GM12878 (cell line): ENCODE results near the gene SCAANT1. TPM values are rescaled to one million over a fixed set of nuclear protein-coding genes. Genes with fewer than 3 reads are reported as not detected.

Source experiments
- ATAC-seq: fragments of 200-7000 bp; cut with Tn5 transposase; 3 replicates; pipeline ENCODE4 v1.9.1; 2020; ENCODE audit warnings: mild to moderate bottlenecking, moderate library complexity
- BruUV-seq: library from RNA; stranded (reverse); fragments of 400-500 nt; replicated peaks from 2 replicates; lab custom pipeline; 2021; lab: Mats Ljungman, UMichigan
- CTCF ChIA-PET: fragments of 300-600 bp; sonication (Branson Sonifier 250); formaldehyde crosslinking; extraction: SDS; loops from one replicate; lab custom pipeline; 2021; ENCODE audit warnings: inconsistent platforms; lab: Yijun Ruan, JAX
- POLR2A ChIA-PET: fragments of 350-600 bp; formaldehyde crosslinking; extraction: SDS; loops from one replicate; lab custom pipeline; 2021; ENCODE audit warnings: inconsistent platforms; lab: Charles Lee
- RAD21 ChIA-PET: fragments of 300-600 bp; sonication (Branson Sonifier 250); formaldehyde crosslinking; loops from one replicate; lab custom pipeline; 2023; ENCODE audit warnings: antibody characterized with exemption; ENCODE audit not compliant: unreplicated experiment; lab: Charles Lee
- SMC1A ChIA-PET: fragments of 300-600 bp; sonication (Branson Sonifier 250); formaldehyde crosslinking; loops from one replicate; lab custom pipeline; 2023; ENCODE audit not compliant: unreplicated experiment, uncharacterized antibody; lab: Charles Lee
- DNase-seq: peaks from one replicate; pipeline ENCODE4 v3.0.0-alpha.2; 2011; ENCODE audit warnings: low read depth, low spot score
- FAIRE-seq: peaks from 3 replicates; lab custom pipeline; 2011; peaks lifted over from hg19 to GRCh38; lab: Jason Lieb, UNC
- H2AFZ ChIP-seq: 2 replicates; pipeline ENCODE4 v1.6.0; 2011; ENCODE audit warnings: low read depth, low read length, control low read depth; ENCODE audit not compliant: control insufficient read depth
- H3K27ac ChIP-seq: 2 replicates; pipeline ENCODE4 v1.5.1; 2011; ENCODE audit warnings: control low read depth; ENCODE audit not compliant: control insufficient read depth, insufficient read depth
- H3K27me3 ChIP-seq, 2 experiments: replicated peaks in 1 of 2; 2 replicates each; pipeline versions ENCODE4 v1.6.0 to v1.6.1; 2011; ENCODE audit warnings: low read length in 1 of 2; ENCODE audit not compliant: control insufficient read depth in 2 of 2, insufficient read depth in 2 of 2
- H3K36me3 ChIP-seq, 2 experiments: 2 replicates each; pipeline ENCODE4 v1.5.1; 2011; ENCODE audit warnings: low read length in 1 of 2; ENCODE audit not compliant: control insufficient read depth in 2 of 2, insufficient read depth in 2 of 2
- H3K4me1 ChIP-seq: 2 replicates; pipeline ENCODE4 v1.6.1; 2011; ENCODE audit warnings: mild to moderate bottlenecking, low read length, moderate library complexity, mixed read lengths; ENCODE audit not compliant: control insufficient read depth, insufficient read depth
- H3K4me2 ChIP-seq: 2 replicates; pipeline ENCODE4 v1.6.0; 2011; ENCODE audit warnings: control low read depth; ENCODE audit not compliant: control insufficient read depth, insufficient read depth
- H3K4me3 ChIP-seq: fragments of 200-600 bp; sonication (generic); 2 replicates; pipeline ENCODE4 v1.5.1; 2016
- H3K79me2 ChIP-seq: 2 replicates; pipeline ENCODE4 v1.6.0; 2011; ENCODE audit warnings: low read length; ENCODE audit not compliant: control insufficient read depth, insufficient read depth
- H3K9ac ChIP-seq: 2 replicates; pipeline ENCODE4 v1.8.0; 2011; ENCODE audit warnings: low read length, control low read depth, mixed read lengths; ENCODE audit not compliant: control insufficient read depth, insufficient read depth
- H3K9me3 ChIP-seq: replicated peaks from 3 replicates; pipeline ENCODE4 v1.5.1; 2011; ENCODE audit warnings: mild to moderate bottlenecking, low read length; ENCODE audit not compliant: control insufficient read depth, insufficient read depth
- H4K20me1 ChIP-seq: 2 replicates; pipeline ENCODE4 v1.6.0; 2011; ENCODE audit not compliant: control insufficient read depth, insufficient read depth
- BCL11A ChIP-seq: IDR thresholded peaks from 2 replicates; pipeline ENCODE4 v1.6.1; 2011; ENCODE audit warnings: low read depth, low read length
- CBX5 ChIP-seq: sonication (generic); IDR thresholded peaks from 2 replicates; pipeline ENCODE4 v1.6.1; 2016; ENCODE audit warnings: low read depth, moderate library complexity, mild to moderate bottlenecking, inconsistent platforms
- CEBPB ChIP-seq, 2 experiments: fragments of 150-350 bp in 1 of 2; IDR thresholded peaks; 2 replicates each; pipeline ENCODE4 v1.6.1; 2012 to 2014; ENCODE audit warnings: low read depth in 2 of 2, low read length in 2 of 2, borderline replicate concordance in 1 of 2, inconsistent platforms in 1 of 2
- ESRRA ChIP-seq: IDR thresholded peaks from 2 replicates; pipeline ENCODE4 v1.6.1; 2012; ENCODE audit warnings: mild to moderate bottlenecking, low read length, improper control_type of control experiment
- LARP7 ChIP-seq: fragments of 450-650 bp; IDR thresholded peaks from 2 replicates; pipeline ENCODE4 v1.6.1; 2017; ENCODE audit warnings: mild to moderate bottlenecking
- NR2C2 ChIP-seq: IDR thresholded peaks from 2 replicates; pipeline ENCODE4 v1.6.1; 2011; ENCODE audit warnings: borderline replicate concordance, low read depth; ENCODE audit not compliant: control insufficient read depth, insufficient read length
- POU2F2 ChIP-seq: IDR thresholded peaks from 3 replicates; pipeline ENCODE4 v1.6.1; 2011; ENCODE audit warnings: low read depth, mild to moderate bottlenecking, low read length, borderline replicate concordance
- SMC3 ChIP-seq: IDR thresholded peaks from 2 replicates; pipeline ENCODE4 v1.6.1; 2011; ENCODE audit warnings: low read length, improper control_type of control experiment, borderline replicate concordance
- WGBS: methylation state at CpG from one replicate; pipeline ENCODE4 v1.1.6; 2016; ENCODE audit warnings: low lambda C conversion rate; ENCODE audit not compliant: insufficient replicate concordance, insufficient coverage; ENCODE audit errors: missing lambda C conversion rate; 5-methylcytosine and 5-hydroxymethylcytosine counted together
- in situ Hi-C: fragments of 300-500 bp; cut with MboI; formaldehyde crosslinking; loops from 9 replicates; pipeline ENCODE4 v1.14.3; 2018; ENCODE audit warnings: mixed read lengths
- intact Hi-C: fragments of 100-400 bp; cut with micrococcal nuclease; formaldehyde crosslinking; loops from one replicate; pipeline ENCODE4 v1.14.2; 2022; ENCODE audit not compliant: unreplicated experiment
- polyA plus RNA-seq, 11 experiments: library from polyadenylated mRNA; depleted of rRNA in 4 of 11; unstranded in 6 of 11; stranded (reverse) in 5 of 11; fragments of >200 nt; fragmentation: Nextera tagmentation in 4 of 11; fragmentation: Illumina TruSeq in 1 of 11; extraction: Ambion mirVana in 4 of 11; extraction: Trizol in 1 of 11; gene quantifications; 1 replicate in 1 of 11; 2 replicates in 10 of 11; pipeline versions ENCODE4 v1.2.1 to v1.2.3, GENCODE V29; 2011 to 2016; ENCODE audit warnings: inconsistent platforms in 2 of 11, missing spikeins in 2 of 11, low read depth in 1 of 11
- total RNA-seq, 4 experiments: library from RNA; depleted of rRNA in 3 of 4; stranded (reverse); fragments of >200 nt in 3 of 4; fragmentation: Illumina TruSeq in 1 of 4; extraction: Trizol in 1 of 4; gene quantifications; 2 replicates each; pipeline versions ENCODE4 v1.2.1 to v1.2.3, GENCODE V29; 2013 to 2021
- TF ChIP-seq, protein P1 (sequence below): IDR thresholded peaks from 2 replicates; pipeline ENCODE4 v1.6.1; 2012; ENCODE audit warnings: low read length, inconsistent platforms

Gene SCAANT1
- total and polyA plus RNA-seq, 10 of the 15 experiments (the other 5 are each of a cell fraction or from before 2014, with no cell fraction given) = 0.60 to 1.7 (median 0.95) TPM; not detected in 6

DNA sequence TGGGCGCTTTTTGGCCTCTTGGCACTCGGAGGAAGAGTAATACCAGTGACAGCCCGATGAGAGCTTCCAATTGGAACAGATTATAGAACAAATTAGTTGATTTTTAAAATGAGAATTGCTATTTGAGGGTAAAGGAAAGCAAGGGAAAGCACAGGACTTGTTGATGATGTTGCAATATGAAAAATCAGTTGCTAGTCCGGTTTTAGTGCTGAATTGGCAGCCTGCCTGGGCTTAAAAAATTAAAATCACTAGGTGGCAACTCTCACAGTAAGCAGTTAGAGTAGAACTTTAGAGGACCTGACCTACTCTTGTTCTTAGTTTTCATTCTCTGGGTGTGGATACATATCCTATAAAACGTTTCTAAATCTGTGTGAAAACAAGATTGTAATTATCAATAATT is 2.1 kb upstream of the SCAANT1 start:
- H3K79me2 ChIP-seq = peaks cover 15% of the 10 kb centered on the region
- H3K27ac ChIP-seq = no peak overlapping the region
- TF ChIP-seq LARP7 (no peak), CBX5 (no peak), SMC3 (no peak), BCL11A (no peak), CEBPB (IDR thresholded peaks at IDR 0.05; ENCODE audit: borderline replicate concordance in 1 of 2, low read depth in 2 of 2, low read length in 2 of 2) (no peak), NR2C2 (no peak), ESRRA (no peak), POU2F2 (no peak)
- TF ChIP-seq, protein P1, sequence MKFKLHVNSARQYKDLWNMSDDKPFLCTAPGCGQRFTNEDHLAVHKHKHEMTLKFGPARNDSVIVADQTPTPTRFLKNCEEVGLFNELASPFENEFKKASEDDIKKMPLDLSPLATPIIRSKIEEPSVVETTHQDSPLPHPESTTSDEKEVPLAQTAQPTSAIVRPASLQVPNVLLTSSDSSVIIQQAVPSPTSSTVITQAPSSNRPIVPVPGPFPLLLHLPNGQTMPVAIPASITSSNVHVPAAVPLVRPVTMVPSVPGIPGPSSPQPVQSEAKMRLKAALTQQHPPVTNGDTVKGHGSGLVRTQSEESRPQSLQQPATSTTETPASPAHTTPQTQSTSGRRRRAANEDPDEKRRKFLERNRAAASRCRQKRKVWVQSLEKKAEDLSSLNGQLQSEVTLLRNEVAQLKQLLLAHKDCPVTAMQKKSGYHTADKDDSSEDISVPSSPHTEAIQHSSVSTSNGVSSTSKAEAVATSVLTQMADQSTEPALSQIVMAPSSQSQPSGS = no peak
- TF ChIP-seq, all 136 proteins: peak for 0
- Histone ChIP-seq H3K4me3 (no peak overlapping the region), H3K9me3 (no peaks in the 10 kb centered on the region), H3K9ac (no peak overlapping the region), H3K27me3 (no peaks in the 10 kb centered on the region), H3K4me2 (no peak overlapping the region), H3K4me1 (peaks cover 22% of the 10 kb centered on the region), H2AFZ (no peak overlapping the region), H3K36me3 (peaks cover 0 to 25% of the 10 kb centered on the region in 2 experiments; a peak in 3 of 4 replicates), H4K20me1 (no peaks in the 10 kb centered on the region)
- ChIA-PET CTCF (interaction anchor here (1.5 to 1.9 kb wide), 2 partner anchors 14 to 30 kb away, joined by 4 to 6 read pairs; no protein-coding TSS in a partner anchor), POLR2A (no interaction called here), SMC1A (interaction anchor here (0.8 to 2.1 kb wide), 2 partner anchors 10 to 20 kb away, joined by 5 to 6 read pairs; no protein-coding TSS in a partner anchor), RAD21 (no interaction called here)
- DNase-seq (no peak), ATAC-seq (no peak), FAIRE-seq (no peak)
- in situ Hi-C loops = no loop called here
- BruUV-seq = no TSS peak
- intact Hi-C loops = loop anchor here (5.0 kb wide), 1 partner anchor 48 kb away; no protein-coding TSS in a partner anchor
- 62% methylated on average over 5 of the region's 5 CpGs for WGBS
